ENCODE results near the gene CTNNA3.

Gene CTNNA3

DNA sequence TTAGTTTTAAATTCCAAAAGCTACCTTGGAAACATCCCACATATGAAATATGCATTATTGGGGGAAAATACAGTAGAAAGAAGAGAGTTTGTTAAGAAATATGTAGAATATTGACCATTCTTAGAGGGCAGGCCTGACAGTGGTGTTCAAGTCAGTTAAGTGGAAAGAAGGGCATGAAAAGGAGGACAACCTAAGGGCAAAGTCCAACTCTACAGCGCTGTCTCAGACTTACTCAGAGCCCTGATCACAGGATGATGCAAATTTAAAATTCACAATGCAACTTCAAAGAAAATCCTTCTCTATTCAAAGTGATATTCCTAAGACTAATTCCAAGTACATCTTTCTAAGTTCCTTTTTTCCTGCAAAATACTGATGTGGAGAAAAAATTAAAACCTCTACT lies 909.3 kb downstream of the CTNNA3 start:
- no peak for DNase-seq

DNA sequence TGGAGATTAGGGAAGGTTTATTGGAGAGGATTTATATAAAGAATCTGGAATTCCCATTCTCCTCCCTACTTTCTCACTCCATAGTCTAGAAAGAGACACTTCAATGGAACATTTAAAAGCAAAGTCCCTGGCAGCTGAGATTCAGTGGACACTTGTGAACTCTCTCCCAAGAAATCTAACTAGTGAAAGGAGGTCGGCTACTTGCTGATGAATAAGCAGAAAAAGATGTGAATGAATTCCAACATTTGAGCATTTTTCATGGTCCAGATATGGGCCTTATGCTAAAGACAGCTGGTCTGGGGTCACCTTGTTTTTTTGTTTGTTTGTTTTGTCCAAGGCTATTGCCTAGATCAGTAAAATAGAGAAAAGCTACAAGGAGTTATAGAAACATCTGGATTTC lies 911.2 kb downstream of the CTNNA3 start:
- DNase-seq = no peak

DNA sequence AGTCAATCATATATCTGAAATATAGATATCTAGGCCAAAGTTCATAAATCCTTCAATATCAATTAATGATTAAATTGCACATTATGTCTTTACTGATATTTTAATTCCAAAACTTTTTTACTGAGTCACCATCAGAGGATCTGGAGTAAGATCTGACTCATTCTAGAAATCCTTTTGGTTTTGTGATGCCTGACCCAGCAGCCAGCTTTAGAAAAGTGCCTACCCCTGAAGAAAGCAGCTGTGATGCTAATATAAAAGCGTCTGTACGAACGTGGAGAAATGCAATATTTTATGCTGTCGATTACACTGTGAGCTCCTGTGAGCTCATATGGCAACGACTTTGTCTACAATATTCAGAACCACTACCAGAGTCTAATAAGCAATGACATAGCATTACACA lies 912.7 kb downstream of the CTNNA3 start:
- DNase-seq = no peak

DNA sequence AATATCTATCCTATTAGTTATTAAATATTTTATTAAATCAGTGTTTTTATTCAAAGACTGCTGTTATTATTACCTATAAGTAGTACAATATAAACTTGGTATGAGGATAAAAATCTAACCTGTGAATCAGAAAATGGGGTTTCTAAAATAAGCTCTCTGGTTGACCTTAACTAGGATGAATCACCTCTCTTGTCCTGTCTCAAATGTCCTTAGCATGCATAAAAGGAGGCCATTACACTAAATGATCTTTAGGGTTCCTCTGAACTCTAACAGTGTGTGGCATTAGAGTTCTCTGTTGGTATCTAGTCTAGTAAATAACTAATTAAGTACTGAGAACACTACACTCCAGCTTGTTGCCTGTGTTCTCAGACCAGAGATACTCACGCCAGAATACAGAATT lies 913.2 kb downstream of the CTNNA3 start:
- no peak for DNase-seq

DNA sequence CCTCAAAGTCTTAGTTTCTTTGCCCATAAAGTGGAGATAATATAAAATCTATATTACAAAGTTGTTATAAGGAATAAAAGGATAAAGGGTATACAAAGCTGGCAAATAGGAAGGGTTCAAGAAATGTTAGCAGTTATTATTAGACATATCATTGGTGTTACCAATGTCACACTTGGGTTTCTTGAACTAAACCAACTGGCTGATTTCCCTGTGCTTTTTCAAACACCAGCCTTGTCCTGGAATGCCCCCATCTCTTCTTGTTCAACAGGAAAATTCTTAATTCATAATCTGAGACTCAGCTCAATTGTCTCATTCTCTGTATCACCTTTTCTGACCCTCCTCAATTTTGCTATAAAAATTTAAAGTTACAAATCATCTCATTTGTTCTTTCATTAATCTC lies 913.9 kb downstream of the CTNNA3 start:
- DNase-seq = no peak

DNA sequence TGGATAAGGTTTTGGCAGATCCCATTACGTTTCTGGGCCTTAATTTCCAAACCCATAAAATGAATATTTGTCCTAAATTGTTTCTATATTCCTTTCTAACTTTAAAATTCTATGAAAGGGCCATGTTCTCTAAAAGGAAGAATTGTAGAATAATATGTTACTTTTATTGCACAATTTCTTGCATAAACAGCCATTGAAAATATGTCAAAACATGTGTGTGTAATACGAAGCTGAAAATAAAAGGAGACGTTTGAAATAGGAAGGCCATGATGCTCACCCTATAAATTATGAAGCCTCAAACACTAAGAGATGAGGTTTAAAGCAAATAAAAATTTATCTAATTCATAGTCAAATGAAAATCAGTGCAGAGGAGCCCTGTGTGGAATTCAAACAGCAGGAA lies 915.2 kb downstream of the CTNNA3 start:
- DNase-seq = no peak

DNA sequence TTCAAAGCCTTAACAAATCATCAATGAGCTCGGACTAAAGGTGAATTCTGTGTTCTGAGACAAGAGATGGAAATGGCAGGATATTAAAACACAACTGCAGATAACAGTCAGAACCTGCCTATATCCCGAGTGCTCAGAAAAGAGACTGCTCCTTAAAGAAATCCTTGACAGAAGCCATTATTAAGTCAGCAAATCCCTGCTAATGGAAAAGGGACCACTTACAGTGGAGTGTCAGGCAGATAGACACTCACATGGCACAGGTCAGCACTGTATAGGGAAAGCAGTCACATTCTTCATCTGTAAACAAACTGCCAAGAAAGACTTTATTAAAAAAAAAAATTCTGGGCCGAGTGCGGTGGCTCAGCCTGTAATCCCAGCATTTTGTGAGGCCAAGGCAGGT lies 917.6 kb downstream of the CTNNA3 start:
- DNase-seq = no peak

DNA sequence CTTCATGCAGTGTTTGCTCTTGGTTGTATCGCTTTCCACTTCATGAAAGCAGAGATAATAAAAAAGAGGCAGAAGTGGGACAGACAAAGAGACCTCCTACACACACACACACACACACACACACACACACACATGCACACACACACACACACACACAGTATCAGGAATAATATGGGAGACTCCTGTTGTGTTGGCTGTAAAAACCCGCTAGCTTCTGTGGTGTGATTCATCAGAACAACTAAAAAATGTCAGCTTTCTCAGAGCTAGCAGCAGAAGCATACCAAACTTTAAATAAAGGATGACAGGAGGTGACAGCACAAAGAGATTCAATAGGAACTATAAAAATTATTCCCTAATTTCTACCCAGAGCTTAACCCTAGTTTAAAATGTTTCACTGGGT lies 918.3 kb downstream of the CTNNA3 start:
- no peak for DNase-seq

DNA sequence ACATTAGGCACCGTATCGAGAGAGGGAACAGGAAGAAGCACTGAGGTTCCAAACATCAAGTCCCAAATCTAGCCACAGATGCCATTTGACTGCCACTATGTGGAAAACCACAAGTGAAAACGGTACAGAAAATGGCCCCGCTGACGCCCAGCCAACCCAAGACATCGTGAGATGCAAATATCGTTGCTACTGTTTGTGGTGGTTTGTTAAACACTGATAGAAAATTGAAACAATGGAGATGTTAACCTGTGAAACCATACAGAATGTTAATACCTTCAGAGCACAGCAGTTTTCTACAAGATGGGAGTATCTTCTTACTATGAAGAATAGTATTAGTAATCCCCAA lies 922.5 kb downstream of the CTNNA3 start:
- no peak for DNase-seq

DNA sequence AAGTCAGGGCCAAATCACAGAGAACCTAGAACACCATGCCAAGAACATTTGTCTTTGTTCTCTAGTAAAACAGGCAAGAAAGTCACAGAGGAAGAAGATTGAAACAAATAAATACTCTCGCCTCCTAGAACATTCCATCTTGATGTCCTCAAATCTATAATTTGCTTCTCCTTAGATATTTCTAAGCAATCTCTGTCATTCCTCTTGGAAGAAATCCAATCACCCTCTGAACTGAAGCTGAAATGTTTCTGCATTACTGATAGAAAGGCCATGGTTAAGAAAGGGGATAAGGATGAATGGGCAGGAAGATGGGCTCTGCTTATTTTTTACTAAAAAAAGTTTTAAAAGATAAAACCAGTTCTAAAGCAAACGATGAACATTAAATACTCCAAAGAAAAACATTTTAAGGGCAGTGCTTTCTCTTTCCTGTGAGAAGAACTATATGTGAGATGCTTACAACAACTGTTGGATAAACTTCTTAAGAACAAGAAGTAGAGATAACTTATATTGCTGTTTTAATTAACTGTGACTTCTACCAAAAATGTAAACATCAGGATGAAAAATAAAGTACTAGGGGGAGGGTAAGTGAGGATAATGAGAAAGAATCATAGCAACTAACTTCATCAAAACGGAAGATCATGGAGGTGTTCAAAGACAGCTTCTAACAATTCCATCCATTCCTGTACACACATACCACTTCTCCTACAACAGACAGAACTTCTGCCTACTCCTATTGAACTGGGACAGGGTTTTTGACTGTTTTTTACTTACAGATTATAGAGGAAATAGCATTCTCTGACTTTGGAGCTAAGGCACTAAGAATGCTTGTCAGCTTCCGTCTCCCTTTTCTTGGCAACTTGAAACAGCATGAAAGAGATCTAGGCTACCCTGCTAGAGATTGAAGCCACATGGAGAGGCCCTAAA lies 923.2 kb downstream of the CTNNA3 start:
- DNase-seq = no peak

DNA sequence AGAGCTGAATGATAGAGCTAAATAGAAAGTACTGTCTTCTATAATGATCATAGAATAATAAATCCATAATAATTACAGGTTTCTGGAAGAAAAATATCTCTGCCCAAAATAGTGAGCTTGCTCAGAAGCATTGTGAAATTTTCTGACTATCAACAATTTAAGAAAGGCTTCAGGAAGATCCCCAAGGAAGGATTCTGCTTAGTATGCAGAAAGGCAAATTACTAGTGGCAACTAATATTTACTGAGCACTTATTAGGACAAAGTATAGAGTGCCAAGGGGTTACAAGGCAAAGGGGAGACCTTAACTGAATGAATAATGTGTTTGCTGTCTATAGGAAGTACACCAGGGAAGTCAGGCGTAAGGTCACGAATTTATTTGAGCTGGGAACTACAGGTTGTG lies 928.3 kb downstream of the CTNNA3 start:
- DNase-seq = no peak

DNA sequence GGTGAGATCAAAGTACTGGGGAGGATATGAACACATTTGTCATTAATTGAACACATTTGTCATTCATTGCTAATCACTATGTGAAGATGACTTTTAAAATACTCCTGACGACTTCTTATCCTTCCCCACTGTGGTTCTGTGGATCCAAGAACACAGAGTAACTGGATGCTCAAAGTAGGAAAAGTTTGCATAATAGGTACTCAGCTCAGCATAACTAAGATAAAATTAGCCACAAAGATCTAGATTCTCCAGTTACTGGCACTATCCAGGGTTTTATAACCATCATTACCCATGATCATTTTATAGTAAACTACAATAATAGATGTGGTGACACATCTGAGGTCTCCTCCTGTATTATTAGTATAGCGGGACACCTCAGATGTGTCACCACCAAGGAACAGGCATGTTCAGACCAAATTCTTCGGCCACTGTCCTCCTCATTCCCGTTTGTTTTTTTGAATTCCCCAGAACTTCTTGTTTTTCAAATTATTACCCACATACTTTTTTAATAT lies 933.7 kb downstream of the CTNNA3 start:
- DNase-seq = no peak

DNA sequence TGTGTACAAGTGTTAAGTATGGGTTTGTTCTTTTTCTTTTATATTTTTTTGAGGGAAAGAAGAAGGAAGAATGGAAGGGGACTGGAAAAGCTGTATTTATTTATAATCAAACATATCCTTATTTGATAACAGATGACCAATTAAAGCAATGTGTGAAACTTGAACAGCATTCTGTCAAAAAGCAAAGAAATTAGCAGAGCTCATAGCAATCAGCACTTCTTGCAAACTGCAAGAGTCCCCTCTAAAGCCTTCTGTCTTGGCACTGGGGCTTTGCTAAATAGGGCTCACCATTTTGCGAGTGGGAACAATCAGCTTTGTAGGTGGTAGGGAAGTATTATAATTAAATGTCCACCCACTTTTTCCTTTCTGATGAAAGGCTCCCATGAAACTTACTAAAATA lies 935.1 kb downstream of the CTNNA3 start:
- DNase-seq = no peak

DNA sequence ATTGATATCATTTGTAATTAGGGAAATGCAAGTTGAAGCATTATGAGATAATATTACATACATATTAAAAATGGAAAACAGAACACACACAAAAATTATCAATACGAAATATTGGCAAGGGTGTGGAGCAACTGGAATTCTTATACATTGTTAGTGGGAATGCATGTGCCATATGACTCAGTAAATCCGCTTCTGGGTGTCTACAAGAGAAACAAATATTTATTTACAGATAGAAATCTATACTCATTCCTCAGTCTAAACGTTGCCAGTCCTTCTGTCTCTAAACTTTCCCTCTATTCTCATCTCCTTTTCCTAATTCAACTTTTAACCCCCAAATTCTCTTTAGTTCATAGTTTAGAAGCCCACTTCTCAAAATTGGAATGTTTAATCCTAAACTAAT lies 940.5 kb downstream of the CTNNA3 start:
- no peak for DNase-seq

DNA sequence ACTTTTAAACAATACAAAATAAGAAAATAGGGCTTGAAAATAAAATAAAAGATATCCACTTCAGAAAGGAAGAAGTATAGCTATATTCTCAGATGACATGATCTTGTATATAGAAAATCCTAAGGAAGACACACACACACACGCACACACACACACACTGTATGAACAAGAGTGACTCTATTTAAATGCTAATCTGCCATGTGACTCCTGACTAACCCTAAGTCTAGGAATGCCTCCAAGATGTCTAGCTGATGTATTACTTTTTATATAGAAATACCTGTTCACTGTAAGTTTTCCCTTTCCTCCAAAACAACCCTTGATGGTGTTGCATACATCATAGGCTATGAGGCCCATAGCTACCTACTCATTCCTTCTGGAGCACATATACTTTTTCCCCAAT lies 943.3 kb downstream of the CTNNA3 start:
- DNase-seq = no peak

DNA sequence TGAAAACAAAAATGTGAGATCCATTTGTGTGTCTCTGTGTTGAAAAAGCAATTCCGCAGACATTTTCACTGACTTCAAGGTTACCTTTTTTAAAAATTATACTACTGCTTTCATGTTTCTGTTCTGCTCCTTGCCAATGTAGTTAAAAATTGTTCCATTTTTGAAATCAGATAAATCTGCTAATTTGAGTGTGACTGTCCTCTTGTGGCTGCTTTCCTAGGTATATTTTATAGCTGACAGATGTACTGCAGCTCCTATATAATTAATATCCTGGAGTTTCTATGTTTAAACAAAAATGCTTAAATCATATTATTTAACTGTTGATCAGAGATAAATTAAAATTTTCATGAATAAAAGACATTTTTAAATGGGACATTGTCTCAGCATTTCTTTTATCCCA lies 947.8 kb downstream of the CTNNA3 start:
- no peak for DNase-seq

DNA sequence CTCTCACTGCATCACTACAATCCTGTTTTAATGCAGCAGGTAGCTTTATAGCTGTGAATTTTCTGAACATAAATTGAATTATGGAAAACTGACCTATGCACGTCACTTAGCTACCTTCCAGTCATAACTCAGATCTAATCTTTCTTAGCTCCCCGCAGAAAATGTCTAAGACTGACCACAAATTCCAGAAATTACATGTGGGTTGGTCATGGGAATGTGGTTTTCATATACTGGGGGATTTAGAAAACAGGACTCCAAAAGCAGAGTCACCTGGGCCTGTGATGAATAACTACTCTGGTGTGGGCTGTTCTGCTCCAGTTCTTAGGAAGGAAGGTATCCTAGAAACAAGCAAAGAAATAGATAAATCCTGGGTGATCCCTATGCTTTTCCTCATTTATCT lies 948.5 kb downstream of the CTNNA3 start:
- DNase-seq = no peak

DNA sequence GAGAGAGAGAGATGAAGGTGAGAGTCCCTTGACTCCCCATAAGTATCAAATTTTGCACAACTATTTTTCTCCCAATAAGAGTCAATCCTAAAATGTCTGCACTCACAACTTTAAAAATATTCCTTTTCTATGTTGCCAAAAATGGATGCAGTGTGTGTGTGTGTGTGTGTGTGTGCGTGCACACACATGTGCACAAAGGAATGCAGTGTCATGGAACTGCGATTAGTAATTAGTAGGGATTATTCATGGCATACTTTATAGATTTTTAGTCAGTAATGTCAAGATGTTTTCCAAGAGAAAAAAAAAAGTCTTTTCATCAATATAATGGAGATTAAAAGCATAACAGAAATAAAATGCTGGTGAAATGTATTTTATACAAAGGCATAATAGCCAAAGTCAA lies 949.3 kb downstream of the CTNNA3 start:
- DNase-seq = no peak

DNA sequence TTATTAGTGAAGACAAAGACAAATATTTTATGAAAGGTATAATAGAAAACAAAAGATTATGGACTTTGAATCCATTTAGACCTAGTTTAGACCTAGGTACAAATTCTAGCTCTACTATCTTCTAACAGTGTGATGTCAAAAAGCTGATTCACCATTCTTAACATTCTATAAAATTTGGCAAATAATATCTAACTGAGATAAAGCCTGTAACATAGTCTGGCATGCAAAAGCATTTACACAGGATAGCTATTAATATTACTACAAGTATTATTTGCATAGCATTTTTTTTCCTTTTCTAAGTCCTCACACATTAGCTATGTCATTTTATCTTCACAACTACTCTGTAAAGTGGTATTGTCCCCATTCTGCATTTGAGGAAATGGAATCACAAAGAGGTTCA lies 949.7 kb downstream of the CTNNA3 start:
- DNase-seq = no peak

DNA sequence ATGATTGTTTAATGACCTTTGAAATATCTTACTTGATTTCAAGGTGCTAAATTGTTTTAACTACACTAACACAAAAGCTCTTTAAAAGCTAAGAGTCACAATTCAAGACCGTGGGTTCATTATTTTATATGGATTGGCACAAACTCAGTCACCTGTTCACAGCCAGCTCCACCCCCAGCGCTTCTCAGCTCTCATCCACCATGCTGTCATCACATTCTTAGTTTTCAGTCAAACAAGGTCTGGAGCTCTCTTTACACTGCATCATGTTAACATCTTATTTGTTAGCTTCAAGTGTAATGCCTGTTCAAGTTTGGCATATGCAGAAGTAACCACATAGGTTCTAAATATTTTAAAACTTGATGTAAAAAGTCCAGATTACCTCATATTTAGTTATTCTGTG lies 951.1 kb downstream of the CTNNA3 start:
- DNase-seq = no peak

DNA sequence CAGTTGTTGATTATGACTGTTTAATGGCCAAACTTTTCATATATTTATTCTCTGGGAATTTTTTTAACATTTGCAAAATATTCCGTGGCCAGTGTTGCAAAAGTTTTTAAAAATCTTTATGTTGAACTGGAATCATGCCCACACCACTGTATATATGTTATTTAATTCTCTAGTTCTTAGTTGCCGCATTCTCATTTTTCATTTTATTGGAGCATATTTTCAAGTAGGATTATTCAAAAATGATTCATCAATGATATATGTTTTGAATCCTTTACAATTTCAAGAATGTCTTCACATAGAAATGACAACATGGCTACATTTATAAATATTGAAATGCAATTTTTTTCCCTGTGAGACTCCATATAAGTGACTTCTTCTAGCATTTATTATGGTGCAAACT lies 958.8 kb downstream of the CTNNA3 start:
- DNase-seq = no peak

DNA sequence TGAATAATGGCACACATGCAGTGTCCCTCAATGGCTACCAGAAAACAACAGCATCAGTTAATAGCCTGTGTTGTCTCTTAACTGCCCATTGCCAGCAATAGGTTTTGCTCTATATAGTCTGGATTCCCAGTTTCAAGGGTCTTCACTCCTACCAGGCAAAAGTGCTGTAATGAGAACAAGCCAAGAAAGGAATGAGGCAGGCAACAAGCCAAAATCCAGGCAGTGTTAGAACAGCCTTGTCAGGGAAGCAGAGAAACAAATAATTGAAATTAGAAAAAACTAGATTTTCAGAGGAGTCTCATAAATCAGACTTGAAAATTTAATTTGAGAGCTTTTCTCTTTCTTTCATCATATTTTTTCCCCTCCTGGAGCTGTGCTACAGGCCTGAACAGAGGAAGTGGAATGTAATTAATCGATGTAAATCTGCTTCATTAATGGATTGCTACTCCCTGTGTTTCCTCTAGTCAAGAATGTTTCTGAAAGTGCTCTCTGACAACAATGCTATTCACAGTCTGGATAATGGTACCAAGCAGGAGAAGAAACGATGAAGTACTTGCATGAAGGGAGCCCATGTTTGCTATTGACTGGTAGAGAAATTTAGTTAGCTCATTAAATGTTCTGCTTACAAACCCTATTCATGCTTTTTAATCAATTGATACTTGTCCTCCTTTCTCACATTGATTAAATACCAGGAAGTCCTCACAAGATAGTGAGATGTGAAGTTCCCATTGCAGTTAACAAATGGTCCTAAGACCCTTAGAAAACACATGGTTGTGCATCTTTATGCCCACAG lies 972.2 kb downstream of the CTNNA3 start:
- DNase-seq = no peak

DNA sequence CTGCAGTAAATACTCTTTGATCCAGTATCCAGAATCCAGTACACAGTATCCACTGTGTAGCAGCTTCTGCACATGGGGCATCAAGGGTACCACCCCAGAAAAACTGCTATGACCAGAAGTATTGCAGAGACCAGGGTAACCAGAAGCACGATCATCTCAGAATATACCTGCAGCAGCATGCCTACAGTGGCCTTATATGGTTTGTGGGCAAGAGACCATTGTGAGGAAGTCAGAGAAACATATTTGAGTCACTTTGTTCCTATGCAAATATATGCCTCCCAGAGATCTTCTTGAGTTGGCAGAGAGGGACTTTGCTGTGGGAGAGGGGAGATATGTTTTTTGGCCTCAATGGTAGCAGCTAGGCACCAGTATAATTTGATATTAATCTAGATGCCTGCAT lies 976.5 kb downstream of the CTNNA3 start:
- no peak for DNase-seq
